GM19193 (cell line): ENCODE data around the gene SF1.

Experiments
- POLR2A ChIP-seq: IDR thresholded peaks from 4 replicates; pipeline ENCODE4 v1.6.1; 2011; ENCODE audit not compliant: insufficient read depth, insufficient read length; ENCODE audit errors: extremely low read depth

The SF1 gene

DNA sequence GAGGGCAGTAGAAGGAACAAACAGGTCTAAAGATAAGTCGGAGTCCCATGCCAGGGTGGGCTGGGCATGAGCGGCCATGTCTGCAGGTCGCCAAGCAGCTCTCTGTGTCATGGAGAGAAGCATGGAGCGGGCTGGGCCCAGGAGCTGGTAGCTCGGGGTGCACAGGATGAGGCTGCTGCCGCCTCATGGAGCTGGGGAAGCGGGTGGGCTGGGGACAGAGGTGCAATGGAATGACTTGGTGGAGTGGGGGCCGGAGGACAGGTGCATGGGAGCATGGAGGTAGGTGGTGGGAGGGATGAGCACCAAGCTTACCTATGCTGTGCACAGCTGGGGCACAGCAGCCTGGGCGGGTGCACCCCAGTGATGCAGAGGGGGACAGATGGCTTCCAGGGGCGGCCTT lies 58.9 kb downstream of the SF1 start:
- TF ChIP-seq POLR2A = no peak

- TF ChIP-seq POLR2A = no peak
These were observed 59.6 kb downstream of the SF1 start for GRCh38 chr11:64718780-64719124.

GRCh38 chr11:64718084-64718779 lies 60.1 kb downstream of the SF1 start:
- TF ChIP-seq POLR2A = no peak

GRCh38 chr11:64717268-64717578 lies 61.1 kb downstream of the SF1 start:
- no peak for TF ChIP-seq POLR2A

DNA sequence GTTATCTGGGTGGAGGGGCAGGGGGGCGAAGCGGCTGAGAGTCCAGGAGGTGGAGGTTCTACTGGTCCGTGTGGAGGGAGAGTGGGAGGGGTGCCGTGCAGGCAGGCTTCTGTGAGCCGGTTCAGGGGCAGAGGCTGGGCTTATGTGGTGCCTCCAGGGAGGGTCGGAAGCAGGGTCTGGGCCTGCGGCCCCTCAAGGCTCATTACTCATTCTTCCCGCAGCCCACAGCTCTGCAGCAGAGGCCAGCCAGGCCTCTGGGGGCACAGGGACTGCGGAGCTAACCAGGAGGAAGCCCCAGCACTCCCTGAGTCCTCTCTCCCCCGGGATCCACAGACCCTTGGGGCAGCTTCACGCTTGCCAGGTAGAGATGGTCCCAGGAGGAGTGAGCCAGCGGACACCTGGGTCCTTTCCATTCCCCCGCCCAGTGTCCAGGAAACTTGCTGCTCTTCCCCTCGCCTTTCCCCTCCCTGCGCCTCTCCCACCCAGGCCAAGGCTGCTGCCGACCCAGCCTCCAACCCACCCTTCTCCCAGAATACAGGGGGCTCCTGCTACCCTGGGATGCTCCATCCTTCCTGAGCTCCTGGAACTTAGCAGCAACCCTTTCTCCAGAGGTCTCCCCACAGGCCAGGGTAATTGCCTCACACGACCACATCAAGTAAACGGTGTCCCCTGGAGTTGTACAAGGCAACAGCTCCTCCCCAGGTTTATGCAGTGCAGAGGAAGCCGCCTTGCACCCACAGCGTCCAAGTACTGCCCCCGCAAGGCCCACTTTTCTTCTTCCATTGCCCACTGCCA lies 61.7 kb downstream of the SF1 start:
- no peak for TF ChIP-seq POLR2A

DNA sequence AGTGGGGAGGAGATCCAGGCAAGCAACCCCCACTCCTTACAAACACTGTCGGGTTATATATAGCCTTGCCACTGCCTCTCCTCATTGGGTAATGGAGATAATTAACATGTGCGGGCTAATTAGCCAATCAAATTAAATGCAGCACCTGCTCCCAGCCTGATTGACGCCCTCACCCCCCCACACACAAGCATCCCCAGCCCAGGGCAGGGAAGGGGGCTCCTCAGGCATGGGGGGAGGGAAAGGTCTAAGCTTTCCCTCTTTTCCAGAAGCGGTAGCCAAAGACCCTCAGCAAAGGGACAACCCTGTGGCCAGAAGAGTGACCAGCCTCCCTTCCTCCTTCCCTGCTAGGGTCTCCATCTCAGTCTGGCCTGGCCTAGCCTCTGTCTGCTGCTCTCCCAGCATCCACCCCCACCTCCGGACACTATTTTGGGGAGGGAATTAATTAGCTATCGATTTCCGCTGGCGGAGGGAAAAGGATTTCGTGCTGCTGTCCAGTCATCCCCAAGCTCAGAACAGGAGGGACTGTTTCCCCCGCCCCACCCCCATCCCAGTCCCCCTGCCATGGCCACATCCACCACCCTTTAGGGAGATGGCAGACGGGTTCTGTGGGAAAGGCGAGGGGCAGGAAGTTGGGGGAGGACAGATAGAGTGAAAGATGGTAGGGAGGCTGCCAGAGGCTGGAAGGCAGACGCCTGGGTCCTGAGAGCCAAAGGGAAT lies 62.4 kb downstream of the SF1 start:
- TF ChIP-seq POLR2A = no peak

- TF ChIP-seq POLR2A = no peak
These were observed 63.2 kb downstream of the SF1 start for GRCh38 chr11:64715110-64715509.

- TF ChIP-seq POLR2A = no peak
These were observed 63.7 kb downstream of the SF1 start for GRCh38 chr11:64714666-64715065.
